Endodermal cell (in vitro differentiated cells): Measurements from ENCODE around the gene RIMBP2. TPM values are rescaled to one million over a fixed set of nuclear protein-coding genes. Genes with fewer than 3 reads are reported as not detected.
"Not testable (repeated sequence)": the region's sequence is repeated elsewhere in the genome, so short reads cannot be mapped to it uniquely, and the experiment has no call there.

Experiments
- DNase-seq: peaks from one replicate; pipeline ENCODE4 v3.0.0-alpha.2; 2017
- H3K27ac ChIP-seq: 2 replicates; pipeline ENCODE4 v1.5.1; 2013; ENCODE audit warnings: mild to moderate bottlenecking, low read depth, low read length, moderate library complexity
- H3K27me3 ChIP-seq: 2 replicates; pipeline ENCODE4 v1.6.1; 2013; ENCODE audit warnings: mild to moderate bottlenecking, low read length, moderate library complexity; ENCODE audit not compliant: insufficient read depth, control insufficient read depth, poor library complexity, severe bottlenecking
- H3K36me3 ChIP-seq: 2 replicates; pipeline ENCODE4 v1.7.0; 2013; ENCODE audit warnings: mild to moderate bottlenecking, low read length, moderate library complexity; ENCODE audit not compliant: control insufficient read depth, insufficient read depth
- H3K4me1 ChIP-seq: one replicate; pipeline ENCODE4 v1.7.0; 2013; ENCODE audit warnings: low read length; ENCODE audit not compliant: control insufficient read depth, insufficient read depth
- H3K4me3 ChIP-seq: 2 replicates; pipeline ENCODE4 v1.5.1; 2013; ENCODE audit warnings: mild to moderate bottlenecking, low read length, moderate library complexity
- H3K9ac ChIP-seq: 2 replicates; pipeline ENCODE4 v1.6.1; 2013; ENCODE audit warnings: mild to moderate bottlenecking, low read length, moderate library complexity; ENCODE audit not compliant: poor library complexity, severe bottlenecking; ENCODE audit errors: extremely low read depth
- H3K9me3 ChIP-seq: 2 replicates; pipeline ENCODE4 v1.6.1; 2013; ENCODE audit warnings: mild to moderate bottlenecking, low read length, moderate library complexity; ENCODE audit not compliant: control insufficient read depth
- H3K27ac Mint-ChIP-seq: 2 replicates; pipeline ENCODE4 v1.8.0; 2020; ENCODE audit warnings: mixed read lengths
- H3K27me3 Mint-ChIP-seq: 2 replicates; pipeline ENCODE4 v1.8.0; 2021; ENCODE audit warnings: mild to moderate bottlenecking, mixed read lengths; ENCODE audit not compliant: insufficient read depth
- H3K36me3 Mint-ChIP-seq: 2 replicates; pipeline ENCODE4 v1.8.0; 2020; ENCODE audit warnings: low read depth, mixed read lengths
- H3K4me1 Mint-ChIP-seq: 2 replicates; pipeline ENCODE4 v1.8.0; 2020; ENCODE audit warnings: mixed read lengths
- H3K4me3 Mint-ChIP-seq: 2 replicates; pipeline ENCODE4 v1.8.0; 2020; ENCODE audit warnings: mild to moderate bottlenecking, moderate library complexity, mixed read lengths
- H3K9me3 Mint-ChIP-seq: 2 replicates; pipeline ENCODE4 v1.8.0; 2020; ENCODE audit warnings: mild to moderate bottlenecking, mixed read lengths
- CTCF ChIP-seq: fragments of 200-600 bp; sonication (generic); conservative IDR thresholded peaks from 2 replicates; pipeline ENCODE4 v1.5.0; 2021; ENCODE audit warnings: antibody characterized with exemption, mild to moderate bottlenecking
- WGBS, 2 experiments: methylation state at CpG; one replicate each; pipeline versions ENCODE4 v1.1.5 to v1.1.7; 2013; ENCODE audit warnings: missing lambda C conversion rate in 2 of 2, mixed read lengths in 1 of 2; ENCODE audit not compliant: insufficient coverage in 1 of 2, insufficient read length in 1 of 2; 5-methylcytosine and 5-hydroxymethylcytosine counted together
- total RNA-seq, 2 donors: library from RNA; stranded (reverse); fragmentation: NEBNext Ultra II Directional in 1 of 2; extraction: Animal tissue kit (Norgen Biotek cat#: 25700) in 1 of 2; gene quantifications; 2 replicates in 1 of 2; 3 replicates in 1 of 2; pipeline ENCODE4 v1.2.1, GENCODE V29; 2021

RIMBP2 gene
- total RNA-seq, 2 donors from 2014 or later = 0.13 to 3.4 TPM

- Histone ChIP-seq H3K36me3 (no peaks in the 10 kb centered on the region), H3K4me1 (no peaks in the 10 kb centered on the region), H3K4me3 (no peak overlapping the region), H3K27me3 (no peaks in the 10 kb centered on the region), H3K9ac (no peak overlapping the region), H3K27ac (no peak overlapping the region), H3K9me3 (peaks cover 6% of the 10 kb centered on the region)
- Mint-ChIP-seq H3K4me1 (peaks cover 3% of the 10 kb centered on the region), H3K36me3 (no peaks in the 10 kb centered on the region), H3K27ac (no peak overlapping the region), H3K27me3 (peaks cover 9% of the 10 kb centered on the region), H3K9me3 (peaks cover 17% of the 10 kb centered on the region), H3K4me3 (no peak overlapping the region)
- peak; percentile 25 for DNase-seq
- TF ChIP-seq CTCF = no peak
- WGBS, 2 experiments = 91 to 100% methylated on average over 2 to 10 of the region's 10 CpGs
Observed at GRCh38 chr12:130739571-130739970, 23.5 kb upstream of the RIMBP2 start.

- H3K27ac ChIP-seq, H3K4me3 Mint-ChIP-seq, H3K27me3 Mint-ChIP-seq, H3K36me3 Mint-ChIP-seq, DNase-seq, H3K36me3 ChIP-seq, H3K27me3 ChIP-seq, H3K9me3 ChIP-seq, H3K27ac Mint-ChIP-seq, H3K4me1 ChIP-seq, H3K4me1 Mint-ChIP-seq, H3K4me3 ChIP-seq, H3K9ac ChIP-seq: not testable (repeated sequence)
- H3K9me3 Mint-ChIP-seq = peaks cover 17% of the 10 kb centered on the region
- WGBS, 2 experiments = 88% methylated on average over 1 of the region's 4 CpGs; no CpG with 5 or more reads in 1 of the 2 experiments
Observed at GRCh38 chr12:130738403-130738802, 22.3 kb upstream of the RIMBP2 start.

GRCh38 chr12:130737731-130738130 lies 21.6 kb upstream of the RIMBP2 start:
- no peak overlapping the region for H3K27ac ChIP-seq
- Mint-ChIP-seq H3K27ac (no peak overlapping the region), H3K27me3 (peaks cover 9% of the 10 kb centered on the region), H3K36me3 (no peaks in the 10 kb centered on the region), H3K9me3 (peaks cover 17% of the 10 kb centered on the region), H3K4me1 (peaks cover 3% of the 10 kb centered on the region), H3K4me3 (no peak overlapping the region)
- no peak for TF ChIP-seq CTCF
- H3K9ac ChIP-seq = no peak overlapping the region
- DNase-seq = peak; percentile 38
- peaks cover 6% of the 10 kb centered on the region for H3K9me3 ChIP-seq
- 76 to 86% methylated on average over 9 to 13 of the region's 14 CpGs for WGBS, 2 experiments
- H3K27me3 ChIP-seq = no peaks in the 10 kb centered on the region
- no peaks in the 10 kb centered on the region for H3K4me1 ChIP-seq
- no peak overlapping the region for H3K4me3 ChIP-seq
- no peaks in the 10 kb centered on the region for H3K36me3 ChIP-seq

GRCh38 chr12:130729344-130729743 lies 13.2 kb upstream of the RIMBP2 start:
- Histone ChIP-seq H3K27ac (no peak overlapping the region), H3K27me3 (no peaks in the 10 kb centered on the region), H3K4me3 (no peak overlapping the region), H3K36me3 (no peaks in the 10 kb centered on the region), H3K4me1 (no peaks in the 10 kb centered on the region), H3K9ac (no peak overlapping the region), H3K9me3 (peaks cover 11% of the 10 kb centered on the region)
- TF ChIP-seq CTCF = no peak
- H3K27me3 Mint-ChIP-seq = peaks cover 11% of the 10 kb centered on the region
- H3K4me3 Mint-ChIP-seq = peak overlapping the region; percentile 9
- peak overlapping the region; percentile 33 for H3K27ac Mint-ChIP-seq
- WGBS, 2 experiments = 48 to 65% methylated on average over 2 to 8 of the region's 9 CpGs
- H3K9me3 Mint-ChIP-seq = peaks cover 22% of the 10 kb centered on the region
- no peaks in the 10 kb centered on the region for H3K36me3 Mint-ChIP-seq
- DNase-seq = peak; percentile 65
- peaks cover 9% of the 10 kb centered on the region for H3K4me1 Mint-ChIP-seq
